Measurements from ENCODE around the gene SELENOW. TPM values are rescaled to one million over a fixed set of nuclear protein-coding genes. Genes with fewer than 3 reads are reported as not detected.
"Not testable (repeated sequence)": the region's sequence is repeated elsewhere in the genome, so short reads cannot be mapped to it uniquely, and the experiment has no call there.

The SELENOW gene
- total and polyA plus RNA-seq, 2 donors (not counting 3 experiments of a cell fraction or from before 2014, with no cell fraction given), result 316 to 613 TPM

GRCh38 chr19:47769534-47769933, 9.0 kb upstream of the SELENOW start:
- H3K4me2 ChIP-seq (ENCODE audit: insufficient read depth, low read length), result no peak overlapping the region
- CTCF ChIA-PET, result no interaction called here
- intact Hi-C loops (cut with micrococcal nuclease), result no loop called here

DNA sequence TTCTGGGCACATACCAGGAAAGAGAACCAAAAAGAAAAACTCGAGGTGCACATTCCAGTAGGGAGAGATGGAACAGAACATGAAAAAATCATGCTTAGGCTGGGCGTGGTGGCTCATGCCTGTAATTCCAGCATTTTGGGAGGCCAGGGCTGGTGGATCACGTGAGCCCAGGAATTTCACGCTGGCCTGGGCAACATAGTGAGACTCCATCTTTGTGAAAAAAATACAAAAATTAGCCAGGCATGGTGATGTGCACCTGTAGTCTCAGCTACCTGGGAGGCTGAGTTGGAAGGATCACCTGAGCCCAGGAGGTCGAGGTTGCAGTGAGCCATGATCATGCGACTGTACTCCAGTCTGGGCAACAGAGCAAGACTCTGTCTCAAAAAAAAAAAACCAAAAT, 7.2 kb upstream of the SELENOW start:
- H3K27me3 ChIP-seq (ENCODE audit: control insufficient read depth in 2 of 2, insufficient read depth in 2 of 2, low read length in 2 of 2); intact Hi-C loops (cut with micrococcal nuclease); BruUV-seq (replicated peaks); H3K27ac ChIP-seq (ENCODE audit: insufficient read depth, low read depth, low read length); H3K36me3 ChIP-seq (ENCODE audit: control insufficient read depth in 2 of 2, extremely low read depth in 1 of 2, insufficient read depth in 2 of 2, low read length in 2 of 2); POLR2A ChIA-PET; H3K79me2 ChIP-seq (ENCODE audit: control insufficient read depth, insufficient read depth, low read length); dilution Hi-C loops (cut with MboI; ENCODE audit: extremely low pct_ligation_motif_present, low sequenced_read_pairs); H3K4me2 ChIP-seq (ENCODE audit: insufficient read depth, low read length); H3K9ac ChIP-seq (replicated peaks; ENCODE audit: extremely low read depth, insufficient read depth, low read length); H3K4me1 ChIP-seq (ENCODE audit: control insufficient read depth, extremely low read depth, insufficient read depth, low read length); H3K9me3 ChIP-seq (replicated peaks; ENCODE audit: control insufficient read depth, insufficient read depth, low read length); H2AFZ ChIP-seq (ENCODE audit: low read depth, low read length); FAIRE-seq; H3K9me1 ChIP-seq (replicated peaks; ENCODE audit: control insufficient read depth, extremely low read depth, insufficient read depth, low read length); CTCF ChIA-PET; DNase-seq (ENCODE audit: low read depth, low spot score); H4K20me1 ChIP-seq (replicated peaks; ENCODE audit: control insufficient read depth, extremely low read depth, insufficient read depth, low read length); H3K4me3 ChIP-seq (replicated peaks in 1 of 3; ENCODE audit: insufficient read depth in 1 of 3, low read depth in 1 of 3, low read length in 3 of 3): not testable (repeated sequence)

More at GRCh38 chr19:47769534-47769933, 9.0 kb upstream of the SELENOW start:
- Histone ChIP-seq H3K9me3 (replicated peaks; ENCODE audit: control insufficient read depth, insufficient read depth, low read length) (no peaks in the 10 kb centered on the region), H2AFZ (ENCODE audit: low read depth, low read length) (no peak overlapping the region), H3K36me3 (ENCODE audit: control insufficient read depth in 2 of 2, extremely low read depth in 1 of 2, insufficient read depth in 2 of 2, low read length in 2 of 2) (no peaks in the 10 kb centered on the region), H4K20me1 (replicated peaks; ENCODE audit: control insufficient read depth, extremely low read depth, insufficient read depth, low read length) (no peaks in the 10 kb centered on the region), H3K4me3 (replicated peaks in 1 of 3; ENCODE audit: insufficient read depth in 1 of 3, low read depth in 1 of 3, low read length in 3 of 3) (no peak overlapping the region), H3K79me2 (ENCODE audit: control insufficient read depth, insufficient read depth, low read length) (no peaks in the 10 kb centered on the region), H3K9ac (replicated peaks; ENCODE audit: extremely low read depth, insufficient read depth, low read length) (no peak overlapping the region), H3K4me1 (ENCODE audit: control insufficient read depth, extremely low read depth, insufficient read depth, low read length) (no peaks in the 10 kb centered on the region), H3K9me1 (replicated peaks; ENCODE audit: control insufficient read depth, extremely low read depth, insufficient read depth, low read length) (no peaks in the 10 kb centered on the region), H3K27ac (ENCODE audit: insufficient read depth, low read depth, low read length) (no peak overlapping the region), H3K27me3 (ENCODE audit: control insufficient read depth in 2 of 2, insufficient read depth in 2 of 2, low read length in 2 of 2) (peaks cover 0 to 2% of the 10 kb centered on the region in 2 experiments)
- POLR2A ChIA-PET, result no interaction called here
- no peak for FAIRE-seq
- DNase-seq (ENCODE audit: low read depth, low spot score), result no peak
- no peak for TF ChIP-seq GATA2 (IDR thresholded peaks at IDR 0.05; ENCODE audit: insufficient read depth, insufficient read length, low read depth, low read length)
- TF ChIP-seq EZH2 (IDR thresholded peaks at IDR 0.05; ENCODE audit: borderline replicate concordance, low read depth, low read length, severe bottlenecking), result no peak
- TF ChIP-seq MAX (IDR thresholded peaks at IDR 0.05; ENCODE audit: insufficient read depth, insufficient read length), result no peak
- no peak for TF ChIP-seq FOS (IDR thresholded peaks at IDR 0.05; ENCODE audit: borderline replicate concordance, insufficient read depth, low read length)
- no peak for TF ChIP-seq CTCF (IDR thresholded peaks at IDR 0.05; ENCODE audit: extremely low read depth in 1 of 2, insufficient read depth in 1 of 2, low read depth in 1 of 2, low read length in 2 of 2)
- no peak for TF ChIP-seq POLR2A (IDR thresholded peaks at IDR 0.05; ENCODE audit: low read depth, low read length)
- TF ChIP-seq JUN (IDR thresholded peaks at IDR 0.05; ENCODE audit: borderline replicate concordance, insufficient read depth, insufficient read length, low read depth), result no peak
- no peak for TF ChIP-seq POLR2AphosphoS5 (IDR thresholded peaks at IDR 0.05; ENCODE audit: insufficient read depth, low read depth, low read length)
- no peak for TF ChIP-seq MYC (IDR thresholded peaks at IDR 0.05; ENCODE audit: low read depth, low read length)
- dilution Hi-C loops (cut with MboI; ENCODE audit: extremely low pct_ligation_motif_present, low sequenced_read_pairs), result no loop called here
- no TSS peak for BruUV-seq (replicated peaks)

All from endothelial cell of umbilical vein (primary cell).